ENCODE results near the gene RAB27B.

- TF ChIP-seq EZH2 (IDR thresholded peaks at IDR 0.05) (no peak), CTCF (IDR thresholded peaks at IDR 0.05) (no peak), EZH2phosphoT487 (IDR thresholded peaks at IDR 0.05) (no peak)
These were observed 24.8 kb downstream of the RAB27B start for GRCh38 chr18:54852780-54853675.
